SK-N-MC (cell line): ENCODE results near the gene PLEKHM2.
A peak's percentile ranks its signal among the peaks of the same experiment; 100 is the strongest.
"Not testable (repeated sequence)": the region's sequence is repeated elsewhere in the genome, so short reads cannot be mapped to it uniquely, and the experiment has no call there.

ENCODE experiments used
- DNase-seq: peaks from one replicate; pipeline ENCODE4 v3.0.0-alpha.2; 2011; ENCODE audit warnings: low read depth, low spot score
- H3K27ac ChIP-seq: fragments of 200-600 bp; sonication (generic); 2 replicates; pipeline ENCODE4 v1.5.1; 2016; ENCODE audit warnings: mixed run types
- H3K36me3 ChIP-seq: fragments of 200-600 bp; sonication (generic); 2 replicates; pipeline ENCODE4 v1.6.1; 2017; ENCODE audit warnings: antibody characterized with exemption, low read length, mixed read lengths; ENCODE audit not compliant: insufficient read depth
- H3K4me3 ChIP-seq: fragments of 200-600 bp; sonication (generic); 2 replicates; pipeline ENCODE4 v1.5.1; 2016
- H3K9ac ChIP-seq: fragments of 200-600 bp; sonication (generic); 2 replicates; pipeline ENCODE4 v1.8.0; 2017; ENCODE audit warnings: mixed run types, mixed read lengths; ENCODE audit not compliant: insufficient read length
- H3K9me3 ChIP-seq: fragments of 200-600 bp; sonication (generic); 2 replicates; pipeline ENCODE4 v1.6.1; 2017; ENCODE audit warnings: low read depth, mild to moderate bottlenecking, antibody characterized with exemption, low read length, moderate library complexity, mixed read lengths
- EZH2 ChIP-seq: fragments of 200-600 bp; sonication (generic); IDR thresholded peaks from one replicate; pipeline ENCODE4 v1.6.1; 2017; ENCODE audit warnings: antibody characterized with exemption
- FOXP2 ChIP-seq: optimal IDR thresholded peaks from 2 replicates; pipeline ENCODE3; 2011; ENCODE audit warnings: mild to moderate bottlenecking, moderate library complexity; ENCODE audit not compliant: insufficient read depth; ENCODE audit errors: extremely low read length, control extremely low read depth
- POLR2AphosphoS5 ChIP-seq: IDR thresholded peaks from 2 replicates; pipeline ENCODE4 v1.6.1; 2012; ENCODE audit warnings: mild to moderate bottlenecking, low read depth, low read length, borderline replicate concordance

PLEKHM2 gene

DNA sequence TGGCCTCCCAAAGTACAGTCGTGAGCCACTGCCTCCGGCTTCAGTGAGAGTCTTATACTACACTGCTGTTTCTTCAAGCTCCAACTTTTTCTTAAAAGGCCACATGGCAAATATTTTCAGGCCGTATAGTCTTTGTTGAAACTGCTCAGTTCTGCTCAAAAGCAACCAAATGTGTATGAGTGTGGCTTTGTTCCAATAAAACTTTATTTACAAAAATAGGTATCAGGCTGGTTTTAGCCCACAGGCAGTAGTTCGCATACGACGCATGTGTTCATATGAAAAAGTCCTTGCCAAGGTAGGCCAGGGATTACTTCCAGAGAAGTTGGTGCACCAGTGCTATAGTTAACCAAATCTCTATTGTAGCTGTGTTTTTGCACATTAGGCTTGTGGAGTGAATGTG, 6.2 kb downstream of the PLEKHM2 start:
- no peaks in the 10 kb centered on the region for H3K36me3 ChIP-seq
- no peak overlapping the region for H3K9ac ChIP-seq
- no peak for DNase-seq
- H3K9me3 ChIP-seq, result no peaks in the 10 kb centered on the region
- H3K27ac ChIP-seq, result no peak overlapping the region
- no peak overlapping the region for H3K4me3 ChIP-seq
- TF ChIP-seq POLR2AphosphoS5 (no peak), FOXP2 (no peak), EZH2 (no peak)

DNA sequence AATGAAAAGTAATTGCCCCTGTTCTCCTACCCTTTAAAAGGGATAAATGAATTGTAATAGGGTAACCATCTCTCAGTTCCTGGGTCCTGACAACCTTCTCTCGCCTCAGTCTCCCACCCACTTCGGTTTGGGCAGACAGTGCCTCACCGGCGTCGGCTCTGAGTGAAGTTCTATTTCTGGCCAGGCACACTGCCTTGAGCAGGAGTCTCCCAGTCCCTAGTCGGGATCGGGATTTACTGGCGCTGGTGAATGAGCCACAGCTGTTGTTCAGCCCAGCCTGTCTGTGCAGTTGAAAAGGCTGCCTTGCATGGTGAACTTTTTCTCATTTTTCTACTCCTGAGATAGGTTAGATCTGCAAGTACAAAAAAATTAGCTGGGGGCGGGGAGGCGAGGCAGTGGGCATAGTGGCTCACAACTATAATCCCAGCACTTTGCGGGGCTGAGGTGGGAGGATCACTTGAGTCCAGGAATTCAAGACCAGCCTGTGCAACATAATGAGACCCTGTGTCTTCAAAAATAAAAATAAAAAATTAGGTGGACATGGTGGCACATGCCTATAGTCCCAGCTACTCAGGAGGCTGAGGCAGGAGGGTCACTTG, 7.4 kb downstream of the PLEKHM2 start:
- TF ChIP-seq POLR2AphosphoS5, result no peak
- no peak for TF ChIP-seq EZH2
- TF ChIP-seq FOXP2, result no peak
- Histone ChIP-seq H3K4me3 (no peak overlapping the region), H3K27ac (no peak overlapping the region), H3K9me3 (no peaks in the 10 kb centered on the region), H3K9ac (no peak overlapping the region), H3K36me3 (no peaks in the 10 kb centered on the region)
- DNase-seq, result no peak

DNA sequence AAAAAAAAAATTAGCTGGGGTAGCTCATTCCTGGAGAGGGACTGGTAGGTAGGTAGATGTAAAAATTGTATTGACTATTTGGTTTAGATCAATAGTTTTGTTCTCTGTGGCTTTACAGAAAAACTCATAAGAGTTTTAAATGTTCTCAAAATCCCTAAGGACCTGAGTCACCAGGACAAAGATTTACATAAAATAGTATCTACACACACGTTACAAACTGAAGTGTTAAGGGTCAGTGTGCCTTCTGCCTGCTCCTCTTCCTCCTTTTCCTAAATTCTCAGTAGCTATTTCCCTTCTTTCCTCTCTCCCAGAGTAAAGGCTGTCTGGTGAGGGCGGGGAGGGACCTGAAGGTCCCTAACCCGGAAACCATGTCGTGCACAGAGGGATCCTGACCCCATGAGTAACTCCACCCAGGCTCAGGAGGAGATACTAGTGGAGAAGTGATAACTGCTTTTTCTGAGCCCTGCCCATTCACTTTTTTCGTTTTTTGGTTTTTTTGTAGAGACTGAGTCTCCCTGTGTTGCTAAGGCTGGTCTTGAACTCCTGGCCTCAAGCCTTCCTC, 8.1 kb downstream of the PLEKHM2 start:
- Histone ChIP-seq H3K36me3 (0 out of 2 replicates have a peak, but pooled peaks cover 3% of the 10 kb centered on the region), H3K27ac (no peak overlapping the region), H3K9ac (no peak overlapping the region), H3K9me3 (no peaks in the 10 kb centered on the region), H3K4me3 (no peak overlapping the region)
- TF ChIP-seq EZH2 (no peak), POLR2AphosphoS5 (no peak), FOXP2 (no peak)
- no peak for DNase-seq

DNA sequence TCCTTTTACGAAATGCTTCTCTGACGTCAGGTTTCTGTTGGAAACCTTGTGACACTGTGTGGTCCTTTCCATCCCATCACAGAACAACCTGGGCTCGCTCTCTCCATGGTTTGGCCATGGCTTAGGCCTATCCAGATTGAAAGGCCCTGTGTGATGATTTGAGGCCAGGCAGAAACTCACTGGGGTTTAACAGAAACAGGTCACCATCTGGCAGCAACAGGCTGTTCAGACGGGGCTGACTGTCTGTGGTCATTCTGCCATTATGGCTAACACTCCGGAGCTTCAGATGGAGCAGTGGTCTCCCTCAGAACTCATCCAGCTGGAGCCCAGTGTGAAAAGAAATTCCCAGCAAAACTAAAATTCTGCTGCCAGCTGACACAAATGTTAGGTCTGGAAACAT, 9.3 kb downstream of the PLEKHM2 start:
- Histone ChIP-seq H3K4me3 (no peak overlapping the region), H3K27ac (no peak overlapping the region), H3K9me3 (no peaks in the 10 kb centered on the region), H3K9ac (no peak overlapping the region), H3K36me3 (0 out of 2 replicates have a peak, but pooled peaks cover 3% of the 10 kb centered on the region)
- DNase-seq, result no peak
- TF ChIP-seq FOXP2 (no peak), POLR2AphosphoS5 (no peak), EZH2 (no peak)

DNA sequence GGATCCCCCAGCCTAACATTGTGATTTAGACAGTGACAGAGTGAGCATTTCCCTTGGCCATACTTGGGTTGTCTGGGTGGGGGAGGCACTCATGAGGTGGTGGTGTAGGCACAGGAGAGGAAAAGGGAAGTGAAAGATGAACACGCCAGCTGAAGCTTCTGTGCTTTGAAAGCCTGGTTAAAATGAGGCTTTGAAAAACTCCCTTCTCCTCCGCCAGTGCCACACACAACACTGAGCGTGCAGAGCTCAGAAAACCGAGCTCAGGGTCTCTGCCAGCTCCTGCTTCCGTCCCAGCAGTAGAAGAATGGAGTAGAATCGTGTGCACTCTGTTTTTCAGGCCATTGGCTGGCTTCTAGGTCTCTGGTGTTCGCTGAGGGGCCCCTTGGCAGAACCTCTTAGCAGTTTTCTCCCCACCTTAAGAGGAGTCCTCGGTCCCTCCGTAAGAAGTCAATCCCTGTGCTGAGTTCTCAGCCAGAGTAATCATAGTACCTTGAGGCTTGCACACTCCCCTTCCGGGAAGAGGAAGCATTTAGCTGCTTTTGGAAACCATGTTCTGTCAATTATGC, 12.9 kb downstream of the PLEKHM2 start:
- no peak for DNase-seq
- no peak for TF ChIP-seq FOXP2
- TF ChIP-seq EZH2, result no peak
- no peak for TF ChIP-seq POLR2AphosphoS5
- Histone ChIP-seq H3K9ac (no peak overlapping the region), H3K9me3 (no peaks in the 10 kb centered on the region), H3K36me3 (0 out of 2 replicates have a peak, but pooled peaks cover 3% of the 10 kb centered on the region), H3K27ac (peak overlapping the region; percentile 25; the same call in 1 of the 2 replicates), H3K4me3 (no peak overlapping the region)

DNA sequence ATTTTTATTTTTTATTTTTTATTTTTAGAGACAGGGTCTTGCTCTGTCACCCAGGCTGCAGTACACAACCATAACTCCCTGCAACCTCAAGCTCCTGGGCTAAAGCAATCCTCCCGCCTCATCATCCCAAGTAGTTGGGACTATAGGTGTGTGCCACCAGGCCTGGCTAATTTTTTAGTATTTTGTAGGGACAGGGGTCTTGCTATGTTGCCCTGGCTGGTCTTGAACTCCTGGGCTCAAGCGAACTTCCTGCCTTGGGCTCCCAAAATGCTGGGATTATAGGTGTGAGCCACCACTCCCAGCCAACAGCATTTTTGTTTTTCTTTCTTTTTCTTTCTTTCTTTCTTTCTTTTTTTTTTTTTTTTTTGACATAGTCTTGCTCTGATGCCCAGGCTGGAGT, 14.1 kb downstream of the PLEKHM2 start:
- no peak for DNase-seq
- 0 out of 2 replicates have a peak, but pooled peaks cover 3% of the 10 kb centered on the region for H3K36me3 ChIP-seq
- no peak overlapping the region for H3K9ac ChIP-seq
- H3K27ac ChIP-seq, result no peak overlapping the region
- TF ChIP-seq EZH2 (no peak), POLR2AphosphoS5 (no peak), FOXP2 (no peak)
- H3K9me3 ChIP-seq, result no peaks in the 10 kb centered on the region
- no peak overlapping the region for H3K4me3 ChIP-seq

DNA sequence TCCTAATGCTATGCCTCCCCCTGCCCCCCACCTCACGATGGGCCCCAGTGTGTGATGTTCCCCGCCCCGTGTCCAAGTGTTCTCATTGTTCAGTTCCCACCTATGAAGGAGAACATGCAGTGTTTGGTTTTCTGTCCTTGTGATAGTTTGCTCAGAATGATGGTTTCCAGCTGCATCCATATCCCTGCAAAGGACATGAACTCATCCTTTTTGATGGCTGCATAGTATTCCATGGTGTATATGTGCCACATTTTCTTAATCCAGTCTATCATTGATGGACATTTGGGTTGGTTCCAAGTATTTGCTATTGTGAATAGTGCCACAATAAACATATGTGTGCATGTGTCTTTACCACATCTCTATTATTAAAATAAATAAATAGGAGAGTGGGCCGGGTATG, 15.2 kb downstream of the PLEKHM2 start:
- H3K9ac ChIP-seq, H3K4me3 ChIP-seq, H3K27ac ChIP-seq, H3K9me3 ChIP-seq, DNase-seq, H3K36me3 ChIP-seq: not testable (repeated sequence)

DNA sequence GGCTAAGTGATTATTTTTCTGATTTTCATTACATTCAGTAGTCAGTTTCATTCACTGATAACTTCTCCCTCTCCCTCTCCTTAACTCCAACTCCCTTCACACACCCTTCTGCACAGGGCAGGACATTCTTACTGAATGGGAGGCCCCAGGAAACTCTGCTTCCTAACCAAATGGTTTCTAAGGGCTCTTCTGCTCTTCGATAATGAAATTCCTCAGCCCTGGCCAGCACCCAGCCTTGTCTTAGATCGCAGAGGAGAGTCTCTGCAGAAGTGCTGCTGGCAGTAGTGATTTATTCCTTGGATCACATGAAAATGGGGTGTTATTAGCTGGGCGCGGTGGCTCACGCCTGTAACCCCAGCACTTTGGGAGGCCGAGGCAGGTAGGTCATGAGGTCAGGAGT, 16.4 kb downstream of the PLEKHM2 start:
- Histone ChIP-seq H3K27ac (no peak overlapping the region), H3K4me3 (no peak overlapping the region), H3K9me3 (no peaks in the 10 kb centered on the region), H3K36me3 (0 out of 2 replicates have a peak, but pooled peaks cover 3% of the 10 kb centered on the region), H3K9ac (no peak overlapping the region)
- TF ChIP-seq FOXP2 (no peak), POLR2AphosphoS5 (no peak), EZH2 (no peak)
- DNase-seq, result no peak
